Mesendoderm (in vitro differentiated cells): Measurements from ENCODE around the gene TMEM175.

Source experiments
- DNase-seq: peaks from one replicate; pipeline ENCODE4 v3.0.0; 2013
- H2AK5ac ChIP-seq: 2 replicates; pipeline ENCODE4 v1.6.1; 2013; ENCODE audit warnings: low read length, inconsistent platforms
- H2BK120ac ChIP-seq: 2 replicates; pipeline ENCODE4 v1.6.1; 2013; ENCODE audit warnings: low read depth, mild to moderate bottlenecking, low read length, moderate library complexity, mixed read lengths
- H2BK15ac ChIP-seq: replicated peaks from 2 replicates; pipeline ENCODE4 v1.6.1; 2013; ENCODE audit warnings: low read depth, mild to moderate bottlenecking, moderate library complexity
- H2BK5ac ChIP-seq: 2 replicates; pipeline ENCODE4 v1.6.1; 2013; ENCODE audit warnings: low read length, inconsistent platforms
- H3K18ac ChIP-seq: 2 replicates; pipeline ENCODE4 v1.6.1; 2013; ENCODE audit warnings: mild to moderate bottlenecking, low read length, mixed read lengths
- H3K23ac ChIP-seq: one replicate; pipeline ENCODE4 v1.6.1; 2013; ENCODE audit warnings: low read length
- H3K27ac ChIP-seq: 2 replicates; pipeline ENCODE4 v1.5.1; 2013; ENCODE audit warnings: low read depth, mild to moderate bottlenecking, inconsistent platforms, low read length, moderate library complexity
- H3K27me3 ChIP-seq: 2 replicates; pipeline ENCODE4 v1.6.1; 2013; ENCODE audit warnings: low read length, control low read depth, mild to moderate bottlenecking, inconsistent platforms; ENCODE audit not compliant: insufficient read depth, poor library complexity
- H3K36me3 ChIP-seq: 2 replicates; pipeline ENCODE4 v1.6.1; 2013; ENCODE audit warnings: low read length, inconsistent platforms; ENCODE audit not compliant: control insufficient read depth, insufficient read depth
- H3K4ac ChIP-seq: one replicate; pipeline ENCODE4 v1.6.1; 2013; ENCODE audit warnings: low read depth, mild to moderate bottlenecking, low read length, moderate library complexity
- H3K4me1 ChIP-seq: 2 replicates; pipeline ENCODE4 v1.6.1; 2013; ENCODE audit warnings: low read depth, low read length, inconsistent platforms; ENCODE audit not compliant: control insufficient read depth
- H3K4me2 ChIP-seq: 2 replicates; pipeline ENCODE4 v1.6.1; 2013; ENCODE audit warnings: low read length
- H3K4me3 ChIP-seq: 2 replicates; pipeline ENCODE4 v1.5.1; 2013; ENCODE audit warnings: mild to moderate bottlenecking, low read length
- H3K56ac ChIP-seq: one replicate; pipeline ENCODE4 v1.6.1; 2013; ENCODE audit warnings: low read length
- H3K79me1 ChIP-seq: 2 replicates; pipeline ENCODE4 v1.6.1; 2013; ENCODE audit warnings: low read length, inconsistent platforms
- H3K79me2 ChIP-seq: 2 replicates; pipeline ENCODE4 v1.6.1; 2013; ENCODE audit warnings: mild to moderate bottlenecking, low read length; ENCODE audit not compliant: control insufficient read depth, insufficient read depth
- H3K9ac ChIP-seq: 2 replicates; pipeline ENCODE4 v1.6.1; 2013; ENCODE audit warnings: low read length, inconsistent platforms
- H4K5ac ChIP-seq: one replicate; pipeline ENCODE4 v1.6.1; 2013; ENCODE audit warnings: low read length
- H4K8ac ChIP-seq: one replicate; pipeline ENCODE4 v1.6.1; 2013; ENCODE audit warnings: low read depth, mild to moderate bottlenecking, control low read depth, low read length, moderate library complexity
- WGBS: extraction: QIAGEN DNeasy Blood & Tissue Kit; methylation state at CpG from one replicate; pipeline ENCODE4 v1.1.7; 2013; ENCODE audit warnings: low lambda C conversion rate, missing lambda C conversion rate; ENCODE audit not compliant: insufficient coverage; ENCODE audit errors: extremely low coverage; 5-methylcytosine and 5-hydroxymethylcytosine counted together

Gene TMEM175

GRCh38 chr4:982291-982690, 50.0 kb downstream of the TMEM175 start:
- H3K9ac ChIP-seq, result no peak overlapping the region
- H3K56ac ChIP-seq, result no peak overlapping the region
- no peak overlapping the region for H4K8ac ChIP-seq
- H3K79me1 ChIP-seq, result no peaks in the 10 kb centered on the region
- no peak overlapping the region for H2AK5ac ChIP-seq
- no peak overlapping the region for H2BK15ac ChIP-seq
- no peaks in the 10 kb centered on the region for H3K36me3 ChIP-seq
- DNase-seq, result no peak
- no peak overlapping the region for H3K27ac ChIP-seq
- H3K27me3 ChIP-seq, result no peaks in the 10 kb centered on the region
- H2BK120ac ChIP-seq, result no peak overlapping the region
- H3K79me2 ChIP-seq, result no peaks in the 10 kb centered on the region
- no peak overlapping the region for H3K4me3 ChIP-seq
- peaks cover 7% of the 10 kb centered on the region for H3K4me1 ChIP-seq
- no peak overlapping the region for H3K18ac ChIP-seq
- WGBS, result no CpG with 5 or more reads among the region's 17 CpGs
- no peak overlapping the region for H3K4ac ChIP-seq
- no peak overlapping the region for H3K23ac ChIP-seq
- no peak overlapping the region for H4K5ac ChIP-seq
- H2BK5ac ChIP-seq, result no peak overlapping the region
- H3K4me2 ChIP-seq, result no peak overlapping the region

- no peak overlapping the region for H2AK5ac ChIP-seq
- H3K4ac ChIP-seq, result no peak overlapping the region
- no peaks in the 10 kb centered on the region for H3K79me2 ChIP-seq
- no peak overlapping the region for H4K5ac ChIP-seq
- no peaks in the 10 kb centered on the region for H3K36me3 ChIP-seq
- no peak overlapping the region for H3K56ac ChIP-seq
- no peak overlapping the region for H3K4me2 ChIP-seq
- no peak overlapping the region for H3K23ac ChIP-seq
- no peak overlapping the region for H4K8ac ChIP-seq
- H3K27me3 ChIP-seq, result no peaks in the 10 kb centered on the region
- peaks cover 7% of the 10 kb centered on the region for H3K4me1 ChIP-seq
- H2BK15ac ChIP-seq, result no peak overlapping the region
- no peak overlapping the region for H2BK5ac ChIP-seq
- no CpG with 5 or more reads among the region's 15 CpGs for WGBS
- no peaks in the 10 kb centered on the region for H3K79me1 ChIP-seq
- H3K18ac ChIP-seq, result no peak overlapping the region
- H3K9ac ChIP-seq, result no peak overlapping the region
- H3K4me3 ChIP-seq, result no peak overlapping the region
- no peak for DNase-seq
- no peak overlapping the region for H2BK120ac ChIP-seq
- H3K27ac ChIP-seq, result no peak overlapping the region
These were observed 50.6 kb downstream of the TMEM175 start for GRCh38 chr4:982814-983213.

GRCh38 chr4:984336-985054, 52.2 kb downstream of the TMEM175 start:
- H3K18ac ChIP-seq, result no peak overlapping the region
- no peak overlapping the region for H3K4me2 ChIP-seq
- no CpG with 5 or more reads among the region's 15 CpGs for WGBS

GRCh38 chr4:985123-985830, 53.0 kb downstream of the TMEM175 start:
- Histone ChIP-seq H2BK120ac (no peak overlapping the region), H3K56ac (no peak overlapping the region), H3K4ac (no peak overlapping the region), H2BK5ac (no peak overlapping the region), H4K5ac (no peak overlapping the region), H3K4me1 (no peaks in the 10 kb centered on the region), H3K36me3 (no peaks in the 10 kb centered on the region), H3K27ac (no peak overlapping the region), H3K18ac (no peak overlapping the region), H3K79me1 (no peaks in the 10 kb centered on the region), H2AK5ac (no peak overlapping the region), H3K23ac (no peak overlapping the region), H4K8ac (no peak overlapping the region), H3K4me3 (no peak overlapping the region), H3K9ac (no peak overlapping the region), H3K79me2 (no peaks in the 10 kb centered on the region), H2BK15ac (no peak overlapping the region), H3K27me3 (no peaks in the 10 kb centered on the region), H3K4me2 (peak overlapping the region; percentile 1)
- no CpG with 5 or more reads among the region's 23 CpGs for WGBS
- DNase-seq, result peak; percentile 71

More at GRCh38 chr4:984336-985054, 52.2 kb downstream of the TMEM175 start:
- no peak overlapping the region for H3K4ac ChIP-seq
- no peak overlapping the region for H2AK5ac ChIP-seq
- H3K4me1 ChIP-seq, result peaks cover 4% of the 10 kb centered on the region
- no peaks in the 10 kb centered on the region for H3K79me1 ChIP-seq
- no peak overlapping the region for H3K56ac ChIP-seq
- no peak overlapping the region for H3K4me3 ChIP-seq
- no peak overlapping the region for H3K27ac ChIP-seq
- DNase-seq, result no peak
- no peak overlapping the region for H4K5ac ChIP-seq
- no peak overlapping the region for H3K23ac ChIP-seq
- no peak overlapping the region for H3K9ac ChIP-seq
- H2BK15ac ChIP-seq, result no peak overlapping the region
- H3K36me3 ChIP-seq, result no peaks in the 10 kb centered on the region
- H3K79me2 ChIP-seq, result no peaks in the 10 kb centered on the region
- no peaks in the 10 kb centered on the region for H3K27me3 ChIP-seq
- H4K8ac ChIP-seq, result no peak overlapping the region
- H2BK120ac ChIP-seq, result no peak overlapping the region
- H2BK5ac ChIP-seq, result no peak overlapping the region

GRCh38 chr4:986428-986878, 54.2 kb downstream of the TMEM175 start:
- H2BK15ac ChIP-seq, result no peak overlapping the region
- WGBS, result no CpG with 5 or more reads among the region's 14 CpGs
- H3K18ac ChIP-seq, result peak overlapping the region; percentile 25
- H4K5ac ChIP-seq, result no peak overlapping the region
- H3K4ac ChIP-seq, result no peak overlapping the region
- no peak overlapping the region for H3K23ac ChIP-seq
- no peaks in the 10 kb centered on the region for H3K36me3 ChIP-seq
- peak overlapping the region; percentile 28 for H3K4me3 ChIP-seq
- H2AK5ac ChIP-seq, result no peak overlapping the region
- no peak for DNase-seq
- no peak overlapping the region for H2BK5ac ChIP-seq
- H2BK120ac ChIP-seq, result no peak overlapping the region
- no peaks in the 10 kb centered on the region for H3K79me1 ChIP-seq
- H3K79me2 ChIP-seq, result no peaks in the 10 kb centered on the region
- no peaks in the 10 kb centered on the region for H3K27me3 ChIP-seq
- H3K4me2 ChIP-seq, result peak overlapping the region; percentile 84
- H4K8ac ChIP-seq, result no peak overlapping the region
- H3K4me1 ChIP-seq, result no peaks in the 10 kb centered on the region
- no peak overlapping the region for H3K27ac ChIP-seq
- peak overlapping the region; percentile 88 for H3K56ac ChIP-seq
- H3K9ac ChIP-seq, result peak overlapping the region; percentile 72
